OCI-LY1 (cell line): ENCODE measurements around the gene MRFAP1.

Experiments
- H2AFZ ChIP-seq: fragments of 200-600 bp; sonication (generic), shearing (Covaris generic); 2 replicates; pipeline ENCODE4 v1.6.0; 2014; ENCODE audit warnings: antibody characterized with exemption, mild to moderate bottlenecking, low read length
- H3F3A ChIP-seq: fragments of 200-600 bp; sonication (generic), shearing (Covaris generic); 2 replicates; pipeline ENCODE4 v1.6.0; 2014; ENCODE audit warnings: mild to moderate bottlenecking, antibody characterized with exemption, low read length, moderate library complexity; ENCODE audit not compliant: insufficient read depth
- H3K27ac ChIP-seq: fragments of 200-600 bp; sonication (generic); 2 replicates; pipeline ENCODE4 v1.5.1; 2014; ENCODE audit warnings: low read length, mixed run types, mild to moderate bottlenecking, low read depth; ENCODE audit not compliant: poor library complexity, severe bottlenecking
- H3K27me3 ChIP-seq: fragments of 200-600 bp; sonication (generic); 2 replicates; pipeline ENCODE4 v1.6.0; 2014; ENCODE audit warnings: antibody characterized with exemption, mild to moderate bottlenecking, low read length, moderate library complexity; ENCODE audit not compliant: insufficient read depth
- H3K36me3 ChIP-seq: fragments of 200-600 bp; sonication (generic); 2 replicates; pipeline ENCODE4 v1.6.1; 2014; ENCODE audit warnings: mild to moderate bottlenecking, antibody characterized with exemption, low read length, moderate library complexity, mixed read lengths; ENCODE audit not compliant: insufficient read depth
- H3K4me1 ChIP-seq: fragments of 200-600 bp; sonication (generic); 2 replicates; pipeline ENCODE4 v1.5.1; 2014; ENCODE audit warnings: mild to moderate bottlenecking, low read length, moderate library complexity; ENCODE audit not compliant: insufficient read depth, severe bottlenecking
- H3K4me2 ChIP-seq: fragments of 200-600 bp; sonication (generic), shearing (Covaris generic); 2 replicates; pipeline ENCODE4 v1.6.1; 2014; ENCODE audit warnings: low read length
- H3K4me3 ChIP-seq: fragments of 200-600 bp; sonication (generic); 2 replicates; pipeline ENCODE4 v1.5.1; 2014; ENCODE audit warnings: low read length, low read depth, mild to moderate bottlenecking, mixed read lengths; ENCODE audit not compliant: poor library complexity, severe bottlenecking
- H3K79me2 ChIP-seq: fragments of 200-600 bp; shearing (Covaris generic); 2 replicates; pipeline ENCODE4 v1.6.1; 2016; ENCODE audit warnings: mixed run types, low read length, mixed read lengths; ENCODE audit not compliant: insufficient read depth
- H3K9ac ChIP-seq: fragments of 200-600 bp; sonication (generic), shearing (Covaris generic); 2 replicates; pipeline ENCODE4 v1.6.1; 2014; ENCODE audit warnings: mild to moderate bottlenecking, low read length, mixed read lengths
- H3K9me2 ChIP-seq: fragments of 200-600 bp; sonication (generic), shearing (Covaris generic); 2 replicates; pipeline ENCODE4 v1.6.1; 2014; ENCODE audit warnings: low read depth, mild to moderate bottlenecking, low read length, mixed read lengths
- H3K9me3 ChIP-seq: fragments of 200-600 bp; shearing (Covaris generic); 2 replicates; pipeline ENCODE4 v1.6.1; 2014; ENCODE audit warnings: low read length, mixed read lengths
- H4K20me1 ChIP-seq: fragments of 200-600 bp; sonication (generic), shearing (Covaris generic); 2 replicates; pipeline ENCODE4 v1.6.0; 2016; ENCODE audit warnings: mild to moderate bottlenecking, low read length; ENCODE audit not compliant: insufficient read depth
- EZH2 ChIP-seq: fragments of 200-600 bp; sonication (generic), shearing (Covaris generic); IDR thresholded peaks from 2 replicates; pipeline ENCODE4 v1.8.0; 2017; ENCODE audit warnings: borderline replicate concordance, mixed run types, mild to moderate bottlenecking, antibody characterized with exemption, low read length, moderate library complexity, mixed read lengths
- TF ChIP-seq, protein P1 (sequence below): fragments of 200-600 bp; sonication (generic), shearing (Covaris generic); IDR thresholded peaks from 2 replicates; pipeline ENCODE4 v1.5.1; 2017; ENCODE audit warnings: mild to moderate bottlenecking, antibody characterized with exemption, low read length, moderate library complexity, mixed read lengths

MRFAP1 gene

DNA sequence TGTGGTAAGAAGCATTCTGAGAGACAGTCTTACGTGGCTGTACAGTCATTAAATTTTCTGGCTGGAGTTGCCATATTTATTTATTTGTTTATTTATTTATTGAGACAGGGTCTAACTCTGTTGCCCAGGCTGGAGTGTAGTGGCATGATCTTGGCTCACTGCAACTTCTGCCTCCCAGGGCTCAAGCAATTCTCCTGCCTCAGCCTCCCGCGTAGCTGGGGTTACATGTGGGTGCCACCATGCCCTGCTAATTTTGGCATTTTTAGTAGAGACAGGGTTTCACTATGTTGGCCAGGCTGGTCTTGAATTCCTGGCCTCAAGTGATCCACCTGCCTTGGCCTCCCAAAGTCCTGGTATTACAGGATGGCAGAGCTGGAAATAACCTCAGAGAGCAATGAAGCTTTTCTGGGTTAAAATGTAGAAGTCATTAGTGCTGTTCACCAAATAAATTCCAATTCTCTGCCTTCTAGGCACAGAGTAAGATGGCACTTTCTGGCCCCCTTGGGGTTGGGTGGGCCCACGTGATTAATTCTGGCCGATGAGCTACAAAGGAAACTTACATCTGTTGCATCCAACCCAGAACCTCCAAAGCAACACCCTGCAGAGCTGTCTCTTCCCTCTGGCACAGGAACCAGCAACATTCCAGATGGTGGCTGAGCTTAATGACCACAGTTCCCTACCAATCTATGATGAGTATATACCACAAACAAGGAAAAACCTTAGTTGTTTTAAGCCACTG is 4.5 kb downstream of the MRFAP1 start:
- Histone ChIP-seq H3K9me2 (no peaks in the 10 kb centered on the region), H2AFZ (no peak overlapping the region)

DNA sequence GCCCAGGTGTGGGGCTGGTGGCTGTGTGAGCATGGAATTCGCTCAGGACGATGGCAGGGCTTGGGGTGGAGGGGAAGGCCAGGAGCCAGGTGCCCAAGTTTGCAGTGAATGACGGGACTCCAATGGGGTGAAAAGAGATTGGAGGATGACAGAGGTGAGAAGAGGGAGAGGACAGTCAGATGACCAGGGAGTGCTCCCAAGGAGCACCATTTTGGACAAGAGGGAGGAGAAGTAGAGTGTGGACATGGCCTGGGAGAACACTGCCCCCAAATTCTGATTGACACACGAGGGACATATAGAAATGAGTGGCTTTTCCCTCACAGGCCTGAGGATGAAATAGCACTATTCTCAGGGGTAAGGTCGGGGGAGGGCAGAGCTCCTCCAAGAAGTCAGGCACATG is 6.7 kb downstream of the MRFAP1 start:
- Histone ChIP-seq H3F3A (no peaks in the 10 kb centered on the region), H3K4me1 (peaks cover 6% of the 10 kb centered on the region), H3K4me2 (no peak overlapping the region), H3K27ac (no peak overlapping the region), H3K27me3 (no peaks in the 10 kb centered on the region), H3K9ac (no peak overlapping the region), H3K9me2 (no peaks in the 10 kb centered on the region), H3K9me3 (no peaks in the 10 kb centered on the region), H3K36me3 (peaks cover 13% of the 10 kb centered on the region), H3K4me3 (no peak overlapping the region), H2AFZ (no peak overlapping the region), H4K20me1 (no peaks in the 10 kb centered on the region), H3K79me2 (no peaks in the 10 kb centered on the region)
- no peak for TF ChIP-seq EZH2
- TF ChIP-seq, protein P1, sequence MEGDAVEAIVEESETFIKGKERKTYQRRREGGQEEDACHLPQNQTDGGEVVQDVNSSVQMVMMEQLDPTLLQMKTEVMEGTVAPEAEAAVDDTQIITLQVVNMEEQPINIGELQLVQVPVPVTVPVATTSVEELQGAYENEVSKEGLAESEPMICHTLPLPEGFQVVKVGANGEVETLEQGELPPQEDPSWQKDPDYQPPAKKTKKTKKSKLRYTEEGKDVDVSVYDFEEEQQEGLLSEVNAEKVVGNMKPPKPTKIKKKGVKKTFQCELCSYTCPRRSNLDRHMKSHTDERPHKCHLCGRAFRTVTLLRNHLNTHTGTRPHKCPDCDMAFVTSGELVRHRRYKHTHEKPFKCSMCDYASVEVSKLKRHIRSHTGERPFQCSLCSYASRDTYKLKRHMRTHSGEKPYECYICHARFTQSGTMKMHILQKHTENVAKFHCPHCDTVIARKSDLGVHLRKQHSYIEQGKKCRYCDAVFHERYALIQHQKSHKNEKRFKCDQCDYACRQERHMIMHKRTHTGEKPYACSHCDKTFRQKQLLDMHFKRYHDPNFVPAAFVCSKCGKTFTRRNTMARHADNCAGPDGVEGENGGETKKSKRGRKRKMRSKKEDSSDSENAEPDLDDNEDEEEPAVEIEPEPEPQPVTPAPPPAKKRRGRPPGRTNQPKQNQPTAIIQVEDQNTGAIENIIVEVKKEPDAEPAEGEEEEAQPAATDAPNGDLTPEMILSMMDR, result no peak

More for the DNA sequence above, 4.5 kb downstream of the MRFAP1 start:
- no peak overlapping the region for H3K4me3 ChIP-seq
- H4K20me1 ChIP-seq, result no peaks in the 10 kb centered on the region
- no peaks in the 10 kb centered on the region for H3K27me3 ChIP-seq
- no peak overlapping the region for H3K27ac ChIP-seq
- H3K36me3 ChIP-seq, result peaks cover 21% of the 10 kb centered on the region
- no peaks in the 10 kb centered on the region for H3K9me3 ChIP-seq
- no peak overlapping the region for H3K9ac ChIP-seq
- peaks cover 13% of the 10 kb centered on the region for H3K4me1 ChIP-seq
- no peaks in the 10 kb centered on the region for H3F3A ChIP-seq
- peaks cover 12% of the 10 kb centered on the region; the same call in 1 of the 2 replicates for H3K79me2 ChIP-seq
- TF ChIP-seq, protein P1, result no peak
- TF ChIP-seq EZH2, result no peak
- no peak overlapping the region for H3K4me2 ChIP-seq

DNA sequence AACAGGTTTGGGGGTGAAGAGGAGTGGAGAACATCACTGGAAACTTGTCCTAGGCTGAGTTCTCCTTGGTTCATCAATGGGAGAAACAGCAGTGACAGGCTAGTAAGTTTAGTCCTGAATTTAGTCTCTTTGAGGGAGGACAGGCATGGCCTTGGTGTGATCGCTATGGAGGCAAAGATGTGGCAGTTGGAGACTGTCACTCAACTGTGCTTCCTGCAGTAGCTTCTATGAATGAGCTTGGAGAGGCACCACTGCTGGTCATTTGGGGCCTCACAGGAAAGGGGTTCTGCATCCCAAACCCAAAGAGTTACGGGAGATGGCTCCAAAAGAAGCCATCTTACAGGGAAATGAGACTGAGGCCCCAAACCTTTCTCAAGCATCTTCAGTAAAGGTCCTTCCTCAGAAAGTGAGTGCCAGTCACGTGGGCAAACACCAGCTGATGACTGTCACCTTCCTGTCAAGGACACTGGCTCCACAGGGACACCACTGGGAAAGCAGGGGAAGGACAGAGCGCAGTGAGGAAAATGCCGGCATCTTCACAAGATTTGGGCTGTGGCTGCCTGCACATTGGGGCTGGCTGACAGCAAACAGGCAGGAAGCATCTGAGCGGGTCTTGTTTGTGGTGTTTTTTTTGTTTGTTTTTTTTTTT is 7.2 kb downstream of the MRFAP1 start:
- Histone ChIP-seq H3K27ac (no peak overlapping the region), H3K4me1 (peaks cover 3% of the 10 kb centered on the region), H2AFZ (no peak overlapping the region), H3K4me2 (no peak overlapping the region), H4K20me1 (no peaks in the 10 kb centered on the region), H3K9ac (no peak overlapping the region), H3K4me3 (no peak overlapping the region), H3F3A (no peaks in the 10 kb centered on the region), H3K9me2 (no peaks in the 10 kb centered on the region), H3K36me3 (peaks cover 8% of the 10 kb centered on the region), H3K79me2 (no peaks in the 10 kb centered on the region), H3K9me3 (no peaks in the 10 kb centered on the region), H3K27me3 (no peaks in the 10 kb centered on the region)
- TF ChIP-seq EZH2, result no peak
- TF ChIP-seq, protein P1, result no peak
